HEK293T (cell line): ENCODE data around the gene MAP2K1.

Source experiments
- ARNT ChIP-seq: fragments of 450-650 bp; IDR thresholded peaks from 2 replicates; pipeline ENCODE4 v1.6.1; 2017; ENCODE audit warnings: mild to moderate bottlenecking
- FOXA1 ChIP-seq: fragments of 450-650 bp; IDR thresholded peaks from 2 replicates; pipeline ENCODE4 v1.6.1; 2016; ENCODE audit warnings: mild to moderate bottlenecking
- FOXM1 ChIP-seq: fragments of 450-650 bp; IDR thresholded peaks from 2 replicates; pipeline ENCODE4 v1.6.1; 2017; ENCODE audit warnings: mild to moderate bottlenecking, borderline replicate concordance

GRCh38 chr15:66356359-66357236, 30.1 kb upstream of the MAP2K1 start, which contains the start of gene TIPIN:
- no peak for TF ChIP-seq FOXM1
- no peak for TF ChIP-seq FOXA1
- TF ChIP-seq ARNT = no peak
